ENCODE data around the gene CERS6.

DNA sequence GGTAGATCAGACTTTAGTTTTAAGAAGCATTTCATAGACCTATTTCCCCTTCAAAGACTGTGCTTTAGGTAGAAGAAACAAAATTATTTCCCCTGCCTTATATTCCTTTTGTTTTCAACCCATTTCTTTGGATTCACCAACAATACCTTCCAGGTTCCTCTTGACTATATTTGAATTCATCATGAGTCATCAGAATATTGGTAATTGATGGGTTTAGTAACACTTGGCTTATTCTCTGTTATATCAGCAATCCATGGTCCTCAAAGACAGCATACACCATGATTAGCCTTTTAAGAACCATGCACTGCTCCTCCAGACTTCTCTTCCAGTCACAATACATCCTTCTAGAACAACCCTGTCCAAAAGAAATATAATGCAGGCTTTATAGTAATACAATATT, 263.4 kb downstream of the CERS6 start:
- TF ChIP-seq, protein P1, sequence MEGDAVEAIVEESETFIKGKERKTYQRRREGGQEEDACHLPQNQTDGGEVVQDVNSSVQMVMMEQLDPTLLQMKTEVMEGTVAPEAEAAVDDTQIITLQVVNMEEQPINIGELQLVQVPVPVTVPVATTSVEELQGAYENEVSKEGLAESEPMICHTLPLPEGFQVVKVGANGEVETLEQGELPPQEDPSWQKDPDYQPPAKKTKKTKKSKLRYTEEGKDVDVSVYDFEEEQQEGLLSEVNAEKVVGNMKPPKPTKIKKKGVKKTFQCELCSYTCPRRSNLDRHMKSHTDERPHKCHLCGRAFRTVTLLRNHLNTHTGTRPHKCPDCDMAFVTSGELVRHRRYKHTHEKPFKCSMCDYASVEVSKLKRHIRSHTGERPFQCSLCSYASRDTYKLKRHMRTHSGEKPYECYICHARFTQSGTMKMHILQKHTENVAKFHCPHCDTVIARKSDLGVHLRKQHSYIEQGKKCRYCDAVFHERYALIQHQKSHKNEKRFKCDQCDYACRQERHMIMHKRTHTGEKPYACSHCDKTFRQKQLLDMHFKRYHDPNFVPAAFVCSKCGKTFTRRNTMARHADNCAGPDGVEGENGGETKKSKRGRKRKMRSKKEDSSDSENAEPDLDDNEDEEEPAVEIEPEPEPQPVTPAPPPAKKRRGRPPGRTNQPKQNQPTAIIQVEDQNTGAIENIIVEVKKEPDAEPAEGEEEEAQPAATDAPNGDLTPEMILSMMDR (IDR thresholded peaks at IDR 0.05) = no peak
- TF ChIP-seq POLR2AphosphoS5 (IDR thresholded peaks at IDR 0.05; ENCODE audit: low read depth, low read length) (no peak), SIN3A (IDR thresholded peaks at IDR 0.05; ENCODE audit: borderline replicate concordance, insufficient read depth, low read depth, low read length) (no peak)
- TF ChIP-seq, protein P2, sequence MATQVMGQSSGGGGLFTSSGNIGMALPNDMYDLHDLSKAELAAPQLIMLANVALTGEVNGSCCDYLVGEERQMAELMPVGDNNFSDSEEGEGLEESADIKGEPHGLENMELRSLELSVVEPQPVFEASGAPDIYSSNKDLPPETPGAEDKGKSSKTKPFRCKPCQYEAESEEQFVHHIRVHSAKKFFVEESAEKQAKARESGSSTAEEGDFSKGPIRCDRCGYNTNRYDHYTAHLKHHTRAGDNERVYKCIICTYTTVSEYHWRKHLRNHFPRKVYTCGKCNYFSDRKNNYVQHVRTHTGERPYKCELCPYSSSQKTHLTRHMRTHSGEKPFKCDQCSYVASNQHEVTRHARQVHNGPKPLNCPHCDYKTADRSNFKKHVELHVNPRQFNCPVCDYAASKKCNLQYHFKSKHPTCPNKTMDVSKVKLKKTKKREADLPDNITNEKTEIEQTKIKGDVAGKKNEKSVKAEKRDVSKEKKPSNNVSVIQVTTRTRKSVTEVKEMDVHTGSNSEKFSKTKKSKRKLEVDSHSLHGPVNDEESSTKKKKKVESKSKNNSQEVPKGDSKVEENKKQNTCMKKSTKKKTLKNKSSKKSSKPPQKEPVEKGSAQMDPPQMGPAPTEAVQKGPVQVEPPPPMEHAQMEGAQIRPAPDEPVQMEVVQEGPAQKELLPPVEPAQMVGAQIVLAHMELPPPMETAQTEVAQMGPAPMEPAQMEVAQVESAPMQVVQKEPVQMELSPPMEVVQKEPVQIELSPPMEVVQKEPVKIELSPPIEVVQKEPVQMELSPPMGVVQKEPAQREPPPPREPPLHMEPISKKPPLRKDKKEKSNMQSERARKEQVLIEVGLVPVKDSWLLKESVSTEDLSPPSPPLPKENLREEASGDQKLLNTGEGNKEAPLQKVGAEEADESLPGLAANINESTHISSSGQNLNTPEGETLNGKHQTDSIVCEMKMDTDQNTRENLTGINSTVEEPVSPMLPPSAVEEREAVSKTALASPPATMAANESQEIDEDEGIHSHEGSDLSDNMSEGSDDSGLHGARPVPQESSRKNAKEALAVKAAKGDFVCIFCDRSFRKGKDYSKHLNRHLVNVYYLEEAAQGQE (IDR thresholded peaks at IDR 0.05; ENCODE audit: insufficient read depth in 1 of 2, low read depth in 2 of 2, low read length in 1 of 2) = no peak
